Gastroesophageal sphincter (tissue), 4 donors: Measurements from ENCODE around the gene AP2A2. TPM values are rescaled to one million over a fixed set of nuclear protein-coding genes. Genes with fewer than 3 reads are reported as not detected.
"Not testable (repeated sequence)": the region's sequence is repeated elsewhere in the genome, so short reads cannot be mapped to it uniquely, and the experiment has no call there.

ENCODE experiments used
- ATAC-seq: fragments of 150-250 bp; one replicate; pipeline ENCODE4 v1.9.1; 2016; ENCODE audit warnings: mild to moderate bottlenecking, moderate library complexity
- H3K27ac ChIP-seq, 4 donors: fragments of 200-600 bp; sonication (generic) in 3 of 4; 1 replicate in 3 of 4; 2 replicates in 1 of 4; pipeline ENCODE4 v1.5.1; 2016 to 2019
- H3K27me3 ChIP-seq: fragments of 200-600 bp; sonication (generic); one replicate; pipeline ENCODE4 v1.5.1; 2019
- H3K36me3 ChIP-seq, 2 donors: fragments of 200-600 bp; sonication (generic); one replicate each; pipeline ENCODE4 v1.5.1; 2019; ENCODE audit warnings: control low read depth in 1 of 2
- H3K4me1 ChIP-seq, 3 donors: fragments of 200-600 bp; sonication (generic); 1 replicate in 2 of 3; 2 replicates in 1 of 3; pipeline ENCODE4 v1.5.1; 2016 to 2019; ENCODE audit warnings: control low read depth in 2 of 3
- H3K4me3 ChIP-seq, 2 donors: fragments of 200-600 bp; sonication (generic); one replicate each; pipeline ENCODE4 v1.5.1; 2019; ENCODE audit warnings: mild to moderate bottlenecking in 1 of 2, moderate library complexity in 1 of 2
- H3K9me3 ChIP-seq, 3 donors: fragments of 200-600 bp; sonication (generic); one replicate each; pipeline ENCODE4 v1.5.1; 2017 to 2019; ENCODE audit warnings: control low read depth in 2 of 3
- CTCF ChIP-seq, 4 experiments: fragments of 200-600 bp in 2 of 4; fragments of 450-650 bp in 2 of 4; sonication (generic) in 1 of 4; IDR thresholded peaks; one replicate each; pipeline ENCODE4 v1.5.1; 2017 to 2019; ENCODE audit warnings: antibody characterized with exemption in 4 of 4, mild to moderate bottlenecking in 2 of 4, moderate library complexity in 2 of 4
- EP300 ChIP-seq: sonication (generic); formaldehyde crosslinking; IDR thresholded peaks from one replicate; pipeline ENCODE4 v1.6.1; 2017; ENCODE audit warnings: antibody characterized with exemption, mild to moderate bottlenecking
- POLR2A ChIP-seq, 2 donors: fragments of 450-650 bp; IDR thresholded peaks; one replicate each; pipeline ENCODE4 v1.6.1; 2017; ENCODE audit warnings: antibody characterized with exemption in 2 of 2, mild to moderate bottlenecking in 2 of 2, moderate library complexity in 1 of 2
- POLR2AphosphoS5 ChIP-seq: sonication (generic); formaldehyde crosslinking; IDR thresholded peaks from one replicate; pipeline ENCODE4 v1.6.1; 2017; ENCODE audit warnings: antibody characterized with exemption
- WGBS, 2 donors: methylation state at CpG; one replicate each; pipeline ENCODE4 v1.1.5; 2018; ENCODE audit warnings: low coverage in 1 of 2; 5-methylcytosine and 5-hydroxymethylcytosine counted together
- total RNA-seq, 4 donors: library from RNA; depleted of rRNA; stranded (reverse); fragments of >200 nt; gene quantifications; one replicate each; pipeline ENCODE4 v1.1.0, GENCODE V29; 2016

AP2A2 gene
- total RNA-seq, 4 donors from 2014 or later = 47.9 to 88.5 (median 61.6) TPM

DNA sequence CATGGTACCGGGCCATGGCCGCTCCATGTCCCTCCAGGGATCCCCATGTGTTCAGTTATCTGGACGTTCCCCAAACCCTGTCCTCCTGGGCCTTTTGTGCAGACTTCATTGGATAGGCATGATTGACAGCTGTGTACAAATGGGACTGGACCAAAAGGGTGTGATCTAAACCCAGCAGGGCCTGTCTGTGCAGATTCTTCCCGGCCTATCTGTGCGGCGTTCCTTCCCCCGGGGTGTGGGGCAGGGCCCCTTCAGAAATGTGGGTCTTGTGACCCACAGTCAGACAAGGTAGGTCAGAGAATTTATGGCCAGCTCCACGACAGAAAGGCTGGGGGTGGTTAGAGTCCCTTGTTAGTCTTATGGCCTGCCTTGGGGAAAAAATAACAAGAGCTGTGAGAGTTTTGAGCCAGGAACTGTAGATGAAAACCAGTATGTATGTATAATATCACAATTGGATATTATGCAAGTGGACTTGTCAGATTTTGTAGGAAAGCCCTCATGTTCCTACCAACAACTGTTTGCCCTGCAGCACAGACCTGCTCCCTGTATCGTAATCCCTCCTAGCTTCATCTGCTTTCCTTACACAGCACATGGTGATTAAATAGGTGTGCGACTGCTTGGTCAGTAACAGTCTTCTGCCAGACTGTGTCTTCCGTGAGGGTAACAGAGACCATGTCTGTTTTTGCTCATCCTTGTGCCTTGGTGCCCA is 31.7 kb downstream of the AP2A2 start:
- H3K4me3 ChIP-seq = no peak overlapping the region
- H3K4me1 ChIP-seq = peaks cover 0 to 45% (median 2%) of the 10 kb centered on the region in 3 donors
- peaks cover 0 to 62% of the 10 kb centered on the region in 2 donors for H3K36me3 ChIP-seq
- no peak for ATAC-seq
- no peak for TF ChIP-seq POLR2A (IDR thresholded peaks at IDR 0.05)
- no peak for TF ChIP-seq EP300
- no peak for TF ChIP-seq POLR2AphosphoS5
- no peaks in the 10 kb centered on the region for H3K9me3 ChIP-seq
- WGBS, 2 donors = 74 to 93% methylated on average over 3 of the region's 11 CpGs
- no peaks in the 10 kb centered on the region for H3K27me3 ChIP-seq
- H3K27ac ChIP-seq = no peak overlapping the region

DNA sequence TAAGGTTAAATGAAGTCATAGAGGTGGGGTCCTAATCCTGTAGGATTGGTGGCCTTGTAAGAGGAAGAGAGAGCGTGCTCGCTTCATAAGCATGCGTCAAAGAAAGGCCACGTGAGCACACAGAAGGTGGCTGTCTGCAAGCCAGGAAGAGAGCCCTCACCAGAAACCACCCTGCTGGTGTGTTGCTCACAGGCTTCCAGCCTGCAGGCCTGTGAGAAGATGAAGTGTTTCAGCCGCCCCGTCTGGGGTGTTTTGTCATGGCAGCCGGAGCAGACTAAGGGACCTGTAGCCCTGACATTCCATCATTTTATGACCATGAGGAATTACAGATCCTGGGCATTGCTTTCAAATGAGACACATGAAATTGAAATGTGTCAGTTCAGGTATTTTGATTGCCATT is 32.4 kb downstream of the AP2A2 start:
- H3K36me3 ChIP-seq = peaks cover 0 to 70% of the 10 kb centered on the region in 2 donors
- no peak overlapping the region for H3K27ac ChIP-seq
- H3K4me3 ChIP-seq = no peak overlapping the region
- 86 to 92% methylated on average over 3 of the region's 7 CpGs for WGBS, 2 donors
- no peak for ATAC-seq
- H3K4me1 ChIP-seq = peaks cover 0 to 38% (median 2%) of the 10 kb centered on the region in 3 donors
- TF ChIP-seq POLR2A (IDR thresholded peaks at IDR 0.05) (no peak), POLR2AphosphoS5 (no peak), CTCF (IDR thresholded peaks at IDR 0.05) (no peak), EP300 (no peak)
- no peaks in the 10 kb centered on the region for H3K9me3 ChIP-seq
- no peaks in the 10 kb centered on the region for H3K27me3 ChIP-seq

- H3K4me1 ChIP-seq = peaks cover 0 to 30% (median under 1%) of the 10 kb centered on the region in 3 donors
- TF ChIP-seq POLR2A (IDR thresholded peaks at IDR 0.05) = no peak
- TF ChIP-seq EP300 = no peak
- TF ChIP-seq CTCF (IDR thresholded peaks at IDR 0.05) = no peak
- no peak for ATAC-seq
- no peak overlapping the region for H3K27ac ChIP-seq
- 76 to 79% methylated on average over 5 to 10 of the region's 14 CpGs for WGBS, 2 donors
- no peaks in the 10 kb centered on the region for H3K9me3 ChIP-seq
- no peak overlapping the region for H3K4me3 ChIP-seq
- no peaks in the 10 kb centered on the region for H3K27me3 ChIP-seq
- H3K36me3 ChIP-seq = peaks cover 0 to 79% of the 10 kb centered on the region in 2 donors
Observed at GRCh38 chr11:959027-959426, 33.4 kb downstream of the AP2A2 start.

DNA sequence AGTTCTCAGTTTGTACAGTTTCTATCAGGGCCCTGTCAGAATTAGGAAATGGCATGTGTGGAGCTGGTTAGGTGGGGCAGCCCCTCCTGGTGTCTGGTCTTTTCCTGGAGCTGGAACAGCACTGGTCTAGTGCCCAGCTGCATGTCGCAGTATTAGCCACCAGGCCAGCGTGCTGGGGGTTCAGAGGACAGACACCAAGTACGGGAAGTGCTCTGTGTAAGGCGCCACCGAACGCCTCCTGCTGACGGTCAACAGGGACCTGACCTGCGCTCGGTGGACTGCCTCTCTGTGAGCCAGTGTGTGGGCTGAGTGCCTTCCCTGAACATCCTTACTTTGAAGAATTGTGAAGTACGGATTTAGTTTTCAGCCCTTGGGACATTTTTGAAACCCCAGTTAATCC is 33.9 kb downstream of the AP2A2 start:
- 87% methylated on average over 4 of the region's 10 CpGs; no CpG with 5 or more reads in 1 of the 2 donors for WGBS, 2 donors
- no peak for ATAC-seq
- no peak overlapping the region for H3K27ac ChIP-seq
- no peak for TF ChIP-seq POLR2AphosphoS5
- TF ChIP-seq CTCF (IDR thresholded peaks at IDR 0.05) = no peak
- no peak for TF ChIP-seq EP300
- TF ChIP-seq POLR2A (IDR thresholded peaks at IDR 0.05) = no peak
- no peak overlapping the region for H3K4me3 ChIP-seq
- H3K9me3 ChIP-seq = no peaks in the 10 kb centered on the region
- H3K27me3 ChIP-seq = no peaks in the 10 kb centered on the region
- H3K36me3 ChIP-seq = peaks cover 0 to 85% of the 10 kb centered on the region in 2 donors
- peaks cover 0 to 24% (median 0%) of the 10 kb centered on the region in 3 donors for H3K4me1 ChIP-seq

GRCh38 chr11:961310-961920 is 35.7 kb downstream of the AP2A2 start:
- H3K9me3 ChIP-seq, ATAC-seq, H3K27ac ChIP-seq, H3K27me3 ChIP-seq, H3K4me3 ChIP-seq: not testable (repeated sequence)
- H3K36me3 ChIP-seq = peaks cover 0 to 74% of the 10 kb centered on the region in 2 donors
- H3K4me1 ChIP-seq = peaks cover 0 to 12% (median 1%) of the 10 kb centered on the region in 3 donors
- WGBS, 2 donors = 75 to 91% methylated on average over 8 to 17 of the region's 18 CpGs

GRCh38 chr11:961921-962320 is 36.3 kb downstream of the AP2A2 start:
- Histone ChIP-seq H3K9me3 (no peaks in the 10 kb centered on the region), H3K4me1 (peaks cover 0 to 15% (median 3%) of the 10 kb centered on the region in 3 donors), H3K36me3 (peaks cover 0 to 69% of the 10 kb centered on the region in 2 donors), H3K27ac (no peak overlapping the region), H3K27me3 (no peaks in the 10 kb centered on the region), H3K4me3 (no peak overlapping the region)
- 74 to 97% methylated on average over 9 to 10 of the region's 12 CpGs for WGBS, 2 donors
- TF ChIP-seq POLR2A (IDR thresholded peaks at IDR 0.05) = no peak
- TF ChIP-seq EP300 = no peak
- TF ChIP-seq CTCF (IDR thresholded peaks at IDR 0.05) = no peak
- no peak for TF ChIP-seq POLR2AphosphoS5
- ATAC-seq = no peak
